HG03135 (cell line): ENCODE data around the gene SNRNP200.

Experiments
- ATAC-seq: cut with Tn5 transposase; IDR thresholded peaks from one replicate; pipeline ENCODE4 v1.9.1; 2021; ENCODE audit warnings: mild to moderate bottlenecking, moderate library complexity; ENCODE audit not compliant: unreplicated experiment

SNRNP200 gene

GRCh38 chr2:96305091-96305978, at the start of gene SNRNP200:
Gene SNRNP200, minus strand, starts transcription at chr2:96305546. Its CDS starts 109 bp downstream, at chr2:96305437.
- ATAC-seq, result peak; percentile 91

GRCh38 chr2:96354492-96354891, 49.1 kb upstream of the SNRNP200 start:
- ATAC-seq, result no peak

GRCh38 chr2:96353606-96354101, 48.3 kb upstream of the SNRNP200 start:
- ATAC-seq, result no peak

GRCh38 chr2:96353032-96353561, 47.8 kb upstream of the SNRNP200 start:
- no peak for ATAC-seq

- no peak for ATAC-seq
Measured at GRCh38 chr2:96347395-96347794, 42.0 kb upstream of the SNRNP200 start.

GRCh38 chr2:96345868-96346462, 40.6 kb upstream of the SNRNP200 start:
- ATAC-seq, result no peak

GRCh38 chr2:96345438-96345837, 40.1 kb upstream of the SNRNP200 start:
- ATAC-seq, result no peak

- peak; percentile 76 for ATAC-seq
Measured at GRCh38 chr2:96344011-96344410, 38.7 kb upstream of the SNRNP200 start.

GRCh38 chr2:96342085-96342484, 36.7 kb upstream of the SNRNP200 start:
- ATAC-seq, result no peak

- no peak for ATAC-seq
Measured at GRCh38 chr2:96341641-96342040, 36.3 kb upstream of the SNRNP200 start.

GRCh38 chr2:96340493-96341414, 35.4 kb upstream of the SNRNP200 start:
- ATAC-seq, result no peak

- no peak for ATAC-seq
Measured at GRCh38 chr2:96336873-96337272, 31.5 kb upstream of the SNRNP200 start.

- ATAC-seq, result no peak
Measured at GRCh38 chr2:96336104-96336775, 30.9 kb upstream of the SNRNP200 start.

- ATAC-seq, result no peak
Measured at GRCh38 chr2:96333708-96334107, 28.4 kb upstream of the SNRNP200 start.

- no peak for ATAC-seq
Measured at GRCh38 chr2:96330407-96330806, 25.1 kb upstream of the SNRNP200 start.

GRCh38 chr2:96329874-96330273, 24.5 kb upstream of the SNRNP200 start:
- no peak for ATAC-seq

- ATAC-seq, result no peak
Measured at GRCh38 chr2:96329456-96329855, 24.1 kb upstream of the SNRNP200 start.

- ATAC-seq, result no peak
Measured at GRCh38 chr2:96326990-96327820, 21.9 kb upstream of the SNRNP200 start.

GRCh38 chr2:96326564-96326963, 21.2 kb upstream of the SNRNP200 start:
- ATAC-seq, result no peak
